Stimulated activated CD4-positive, alpha-beta T cell treated with anti-CD3 and anti-CD28 coated beads, Interleukin-12 subunit alpha, Interleukin-12 subunit beta, amount 100 ng/mL, for 48 hours (primary cell): ENCODE results near the gene OBP2A.

ENCODE experiments used
- DNase-seq, 3 donors: peaks; one replicate each; pipeline ENCODE4 v3.0.0-alpha.2; 2020; ENCODE audit warnings: low read depth in 2 of 3, low spot score in 1 of 3

Gene OBP2A

GRCh38 chr9:135596211-135596610 is 50.3 kb downstream of the OBP2A start:
- no peak for DNase-seq
